Stimulated activated naive CD8-positive, alpha-beta T cell treated with anti-CD3 and anti-CD28 coated beads, Interleukin-15, Interleukin-2, amounts not matched to agents 100 U/mL and 50 U/mL, for 24 hours (primary cell): Measurements from ENCODE around the gene HSPA1L.
"Not testable (repeated sequence)": the region's sequence is repeated elsewhere in the genome, so short reads cannot be mapped to it uniquely, and the experiment has no call there.

Source experiments
- ATAC-seq: fragments of 150-1000 bp; cut with Tn5 transposase; one replicate; pipeline ENCODE4 v1.10.0; 2021
- DNase-seq: peaks from one replicate; pipeline ENCODE4 v3.0.0; 2021

The HSPA1L gene

DNA sequence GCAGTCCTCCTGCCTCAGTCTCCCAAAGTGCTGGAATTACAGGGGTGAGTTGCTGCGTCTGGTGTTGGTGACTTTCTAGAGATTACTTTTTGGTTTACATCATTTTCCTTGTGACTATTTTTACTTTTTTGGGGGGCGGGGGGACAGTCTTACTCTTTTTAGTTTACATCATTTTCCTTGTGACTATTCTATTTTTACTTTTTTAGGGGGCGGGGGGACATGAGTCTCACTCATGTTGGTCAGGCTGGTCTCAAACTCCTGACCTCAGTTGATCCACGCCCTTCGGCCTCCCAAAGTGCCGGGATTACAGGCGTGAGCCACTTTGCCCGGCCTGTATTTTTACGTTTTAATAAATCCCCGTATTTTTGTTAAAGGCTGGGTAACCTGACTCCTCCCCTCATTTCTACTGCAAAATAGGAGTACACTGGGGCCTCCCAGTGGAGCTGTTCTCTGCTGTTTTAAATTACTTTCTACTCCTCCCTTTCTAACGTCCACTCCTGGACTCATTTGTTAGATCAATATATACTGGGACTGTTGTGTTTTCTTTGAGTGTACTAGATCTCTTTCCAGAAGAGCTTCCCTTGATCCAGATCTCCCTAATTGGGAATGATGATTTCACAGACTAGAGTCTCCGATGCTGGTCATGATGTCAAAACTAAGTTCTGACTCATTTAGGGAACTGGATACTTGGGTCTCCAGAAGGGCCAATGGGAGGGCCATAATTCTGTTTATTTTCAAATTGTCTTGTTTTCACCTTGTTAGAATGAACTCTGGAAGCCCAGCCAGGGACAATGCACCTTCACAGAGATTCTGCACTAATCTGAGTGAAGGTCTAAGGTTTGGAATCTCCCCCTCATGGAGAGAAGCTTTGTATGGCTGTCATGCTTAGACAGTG lies 21.6 kb upstream of the HSPA1L start:
- ATAC-seq (no peak), DNase-seq (no peak)

DNA sequence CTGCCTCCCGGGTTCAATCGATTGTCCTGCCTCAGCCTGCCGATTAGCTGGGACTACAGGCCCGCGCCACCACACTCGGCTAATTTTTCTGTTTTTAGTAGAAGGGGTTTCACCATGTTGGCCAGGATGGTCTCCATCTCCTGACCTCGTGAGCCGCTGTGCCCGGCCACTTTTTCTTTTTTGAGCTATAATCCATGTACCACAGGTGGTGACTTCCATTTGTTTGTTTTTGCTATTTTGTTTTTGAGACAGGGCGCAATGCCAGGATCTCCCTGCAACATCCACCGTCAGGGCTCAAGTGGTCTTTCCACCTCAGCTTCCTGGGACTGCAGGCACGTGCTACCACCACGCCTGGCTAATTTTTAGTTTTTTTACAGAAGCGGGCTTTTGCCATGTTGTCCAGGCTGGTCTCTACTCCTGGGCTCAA lies 21.0 kb upstream of the HSPA1L start:
- ATAC-seq, result no peak
- peak; percentile 13 for DNase-seq

DNA sequence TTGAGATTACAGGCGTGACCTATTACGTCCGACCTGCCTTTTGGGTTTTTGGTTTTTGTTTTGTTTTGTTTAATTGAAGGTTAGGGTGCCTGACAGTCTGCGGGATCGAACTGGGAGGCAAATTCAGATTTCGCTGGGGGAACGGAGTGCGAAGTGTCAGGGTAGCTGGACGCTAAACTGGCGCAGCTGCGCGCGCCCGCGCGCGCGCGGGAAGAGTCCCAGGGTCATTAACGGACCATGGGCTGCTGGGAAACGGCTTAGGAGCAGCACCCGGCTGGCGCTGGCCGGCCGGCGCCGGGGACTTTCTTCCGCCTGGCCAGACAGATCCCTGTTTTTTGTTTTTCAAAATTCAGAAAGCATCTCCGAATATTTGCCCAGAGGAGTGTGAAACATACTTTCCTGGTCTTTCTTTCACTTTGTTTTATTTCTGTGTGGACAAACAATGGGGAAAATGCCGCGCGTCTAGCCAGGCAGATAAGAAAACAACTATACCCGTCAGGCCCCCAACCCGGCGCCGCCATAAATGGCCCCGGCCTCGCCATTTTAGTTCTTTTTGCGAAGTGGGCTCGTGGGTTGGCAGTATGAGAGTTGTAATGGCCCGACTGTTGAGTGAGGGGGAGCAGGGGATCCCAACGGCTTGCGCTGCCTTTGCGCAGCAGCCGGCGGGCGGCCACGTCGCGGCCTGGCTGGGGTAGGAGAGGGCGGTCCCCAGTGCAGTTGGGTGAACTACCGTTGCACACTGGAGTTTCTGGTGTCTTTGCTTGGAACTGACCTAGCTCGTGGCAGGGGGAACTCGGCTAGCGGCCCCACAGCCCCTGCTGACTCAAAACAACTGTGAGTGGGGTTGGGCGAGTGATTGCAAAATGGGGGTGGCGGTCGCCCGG lies 19.5 kb upstream of the HSPA1L start:
- ATAC-seq, result peak; percentile 64
- peak; percentile 82 for DNase-seq

DNA sequence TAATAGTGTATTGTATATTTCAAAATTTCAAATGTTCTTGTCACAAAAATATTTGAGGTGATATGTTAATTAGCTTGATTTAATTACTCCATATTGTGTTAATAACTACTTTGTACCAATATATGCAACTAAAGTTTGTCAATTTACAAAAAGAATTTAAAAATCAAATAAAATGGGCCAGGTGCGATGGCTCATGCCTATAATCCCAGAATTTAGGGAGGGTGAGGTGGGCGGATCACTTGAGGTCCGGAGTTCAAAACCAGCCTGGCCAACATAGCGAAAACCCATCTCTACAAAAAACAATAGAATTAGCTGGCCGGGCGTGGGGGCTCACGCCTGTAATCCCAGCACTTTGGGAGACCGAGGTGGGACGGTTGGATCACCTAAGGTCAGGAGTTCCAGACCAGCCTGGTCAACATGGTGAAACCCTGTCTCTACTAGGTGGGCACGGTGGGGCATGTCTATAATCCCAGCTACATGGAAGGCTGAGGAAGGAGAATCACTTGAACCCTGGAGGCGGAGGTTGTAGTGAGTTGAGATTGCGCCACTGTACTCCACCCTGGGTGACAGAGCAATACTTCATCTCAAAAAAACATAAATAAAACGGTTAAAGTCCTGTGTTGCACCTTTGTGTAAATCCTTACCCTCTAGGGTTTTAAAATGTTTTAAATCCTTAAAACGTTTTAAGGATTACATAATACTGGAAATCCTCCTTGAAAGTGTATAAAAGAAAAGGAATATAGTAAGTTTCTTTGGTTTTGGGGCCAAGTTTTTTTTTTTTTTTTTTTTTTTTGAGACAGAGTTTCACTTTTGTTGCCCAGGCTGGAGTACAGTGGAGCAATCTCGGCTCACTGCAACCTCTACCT lies 16.5 kb upstream of the HSPA1L start:
- DNase-seq, result no peak
- ATAC-seq, result no peak

DNA sequence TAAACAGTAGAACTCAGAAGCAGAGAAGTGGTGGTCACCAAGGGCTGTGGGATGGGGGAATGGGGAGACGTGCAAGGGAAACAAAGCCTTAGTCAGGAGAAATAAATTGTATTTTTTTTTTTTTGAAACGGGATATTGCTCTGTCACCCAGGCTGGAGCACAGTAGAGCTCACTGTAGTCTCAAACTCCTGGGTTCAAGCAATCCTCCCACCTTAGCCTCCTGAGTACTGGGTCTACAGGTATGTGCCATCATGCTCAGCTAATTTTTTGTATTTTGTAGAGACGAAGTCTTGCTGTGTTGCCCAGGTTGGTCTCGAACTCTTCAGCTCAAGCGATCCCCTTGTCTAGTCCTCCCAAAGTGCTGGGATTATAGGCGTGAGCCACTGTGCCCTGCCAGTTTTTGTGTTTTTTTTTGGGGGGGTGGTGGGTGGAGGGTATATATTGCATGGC lies 15.8 kb upstream of the HSPA1L start:
- DNase-seq (no peak), ATAC-seq (no peak)

DNA sequence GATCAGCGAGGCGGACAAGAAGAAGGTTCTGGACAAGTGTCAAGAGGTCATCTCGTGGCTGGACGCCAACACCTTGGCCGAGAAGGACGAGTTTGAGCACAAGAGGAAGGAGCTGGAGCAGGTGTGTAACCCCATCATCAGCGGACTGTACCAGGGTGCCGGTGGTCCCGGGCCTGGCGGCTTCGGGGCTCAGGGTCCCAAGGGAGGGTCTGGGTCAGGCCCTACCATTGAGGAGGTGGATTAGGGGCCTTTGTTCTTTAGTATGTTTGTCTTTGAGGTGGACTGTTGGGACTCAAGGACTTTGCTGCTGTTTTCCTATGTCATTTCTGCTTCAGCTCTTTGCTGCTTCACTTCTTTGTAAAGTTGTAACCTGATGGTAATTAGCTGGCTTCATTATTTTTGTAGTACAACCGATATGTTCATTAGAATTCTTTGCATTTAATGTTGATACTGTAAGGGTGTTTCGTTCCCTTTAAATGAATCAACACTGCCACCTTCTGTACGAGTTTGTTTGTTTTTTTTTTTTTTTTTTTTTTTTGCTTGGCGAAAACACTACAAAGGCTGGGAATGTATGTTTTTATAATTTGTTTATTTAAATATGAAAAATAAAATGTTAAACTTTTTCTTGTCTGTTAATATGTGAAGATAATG lies 14.7 kb upstream of the HSPA1L start:
- DNase-seq, result no peak
- ATAC-seq, result no peak

DNA sequence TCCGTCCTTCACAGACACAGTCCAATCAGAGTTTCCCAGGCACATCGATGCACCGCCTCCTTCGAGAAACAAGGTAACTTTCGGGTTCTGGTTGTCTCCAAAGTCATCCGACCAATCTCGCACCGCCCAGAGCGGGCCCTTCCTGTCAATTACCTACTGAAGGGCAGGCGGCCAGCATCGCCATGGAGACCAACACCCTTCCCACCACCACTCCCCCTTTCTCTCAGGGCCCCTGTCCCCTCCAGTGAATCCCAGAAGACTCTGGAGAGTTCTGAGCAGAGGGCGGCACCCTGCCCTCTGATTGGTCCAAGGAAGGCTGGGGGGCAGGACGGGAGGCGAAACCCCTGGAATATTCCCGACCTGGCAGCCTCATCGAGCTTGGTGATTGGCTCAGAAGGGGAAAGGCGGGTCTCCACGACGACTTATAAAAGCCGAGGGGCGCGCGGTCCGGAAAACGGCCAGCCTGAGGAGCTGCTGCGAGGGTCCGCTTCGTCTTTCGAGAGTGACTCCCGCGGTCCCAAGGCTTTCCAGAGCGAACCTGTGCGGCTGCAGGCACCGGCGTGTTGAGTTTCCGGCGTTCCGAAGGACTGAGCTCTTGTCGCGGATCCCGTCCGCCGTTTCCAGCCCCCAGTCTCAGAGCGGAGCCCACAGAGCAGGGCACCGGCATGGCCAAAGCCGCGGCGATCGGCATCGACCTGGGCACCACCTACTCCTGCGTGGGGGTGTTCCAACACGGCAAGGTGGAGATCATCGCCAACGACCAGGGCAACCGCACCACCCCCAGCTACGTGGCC lies 12.4 kb upstream of the HSPA1L start, which contains the start of gene HSPA1B:
Gene HSPA1B, plus strand, starts transcription at position 453 of the 794 bp plus-strand sequence. Its CDS starts 213 bp downstream, at position 666.
- peak; percentile 92 for ATAC-seq
- DNase-seq, result peak; percentile 94

DNA sequence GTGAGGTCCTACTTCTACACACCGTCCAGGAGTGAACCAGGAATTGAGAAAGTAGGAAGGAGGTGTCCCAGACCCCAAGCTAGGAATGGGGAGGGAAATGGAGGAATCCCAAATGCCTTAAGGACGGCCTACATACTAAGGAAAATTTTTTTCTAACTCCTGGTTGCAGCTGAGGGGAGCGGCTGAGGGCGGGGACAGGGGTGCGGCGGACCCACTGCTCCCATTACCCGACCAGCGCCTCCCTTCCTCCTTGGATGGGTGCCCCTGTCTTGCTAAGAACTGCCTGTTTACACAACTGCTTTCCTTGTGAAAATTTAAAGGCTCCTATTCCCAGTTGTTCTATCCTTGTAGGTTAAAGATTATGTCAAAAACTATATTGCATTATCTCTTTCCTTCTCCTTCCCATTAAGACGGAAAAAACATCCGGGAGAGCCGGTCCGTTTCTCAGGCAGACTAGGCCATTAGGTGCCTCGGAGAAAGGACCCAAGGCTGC lies 11.8 kb upstream of the HSPA1L start:
- DNase-seq (peak; percentile 50), ATAC-seq (no peak)

DNA sequence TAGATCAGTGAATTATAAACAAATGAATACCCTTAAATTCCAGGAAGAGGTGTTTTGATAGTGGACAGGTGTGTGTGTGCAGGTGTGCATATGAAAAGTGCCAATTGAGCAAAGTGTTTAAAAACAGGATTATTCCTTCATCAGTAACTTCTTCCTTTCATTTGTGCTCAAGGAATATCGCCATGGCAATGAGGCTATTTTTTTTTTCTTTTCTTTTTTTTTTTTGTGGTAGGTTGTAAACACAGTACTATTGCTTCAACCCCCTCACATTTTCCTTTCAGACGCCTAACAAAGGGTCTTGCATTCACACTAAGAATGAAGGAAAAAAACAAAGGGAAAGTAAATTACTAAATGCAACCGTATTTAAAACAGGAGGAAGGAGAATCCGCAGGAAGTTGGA lies 10.5 kb upstream of the HSPA1L start:
- ATAC-seq, result no peak

DNA sequence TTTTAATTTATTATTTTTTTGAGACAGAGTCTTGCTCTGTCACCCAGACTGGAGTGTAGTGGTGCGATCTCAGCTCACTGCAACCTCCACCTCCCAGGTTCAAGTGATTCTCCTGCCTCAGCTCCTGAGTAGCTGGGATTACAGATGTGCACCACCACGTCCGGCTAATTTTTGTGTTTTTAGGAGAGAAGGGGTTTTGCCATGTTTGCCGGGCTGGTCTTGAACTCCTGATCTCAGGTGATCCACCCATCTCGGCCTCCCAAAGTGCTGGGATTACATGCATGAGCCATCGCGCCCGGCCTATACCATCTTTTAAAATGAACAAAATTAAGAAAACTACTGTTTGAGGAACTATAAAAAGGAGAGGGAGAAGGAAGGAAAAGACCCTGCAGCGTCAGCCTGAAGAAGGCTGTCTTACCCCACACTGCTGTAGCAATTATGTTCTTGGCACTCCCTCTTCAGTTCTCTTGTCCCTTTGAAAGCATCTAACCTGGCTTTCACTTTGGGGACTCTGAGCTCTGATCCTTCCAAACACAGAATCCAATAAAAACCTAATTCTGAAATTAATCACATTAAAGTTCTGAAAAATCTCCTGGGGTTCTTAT lies 8.6 kb upstream of the HSPA1L start:
- ATAC-seq, DNase-seq: not testable (repeated sequence)

More for the DNA sequence above, 10.5 kb upstream of the HSPA1L start:
- DNase-seq, result no peak

DNA sequence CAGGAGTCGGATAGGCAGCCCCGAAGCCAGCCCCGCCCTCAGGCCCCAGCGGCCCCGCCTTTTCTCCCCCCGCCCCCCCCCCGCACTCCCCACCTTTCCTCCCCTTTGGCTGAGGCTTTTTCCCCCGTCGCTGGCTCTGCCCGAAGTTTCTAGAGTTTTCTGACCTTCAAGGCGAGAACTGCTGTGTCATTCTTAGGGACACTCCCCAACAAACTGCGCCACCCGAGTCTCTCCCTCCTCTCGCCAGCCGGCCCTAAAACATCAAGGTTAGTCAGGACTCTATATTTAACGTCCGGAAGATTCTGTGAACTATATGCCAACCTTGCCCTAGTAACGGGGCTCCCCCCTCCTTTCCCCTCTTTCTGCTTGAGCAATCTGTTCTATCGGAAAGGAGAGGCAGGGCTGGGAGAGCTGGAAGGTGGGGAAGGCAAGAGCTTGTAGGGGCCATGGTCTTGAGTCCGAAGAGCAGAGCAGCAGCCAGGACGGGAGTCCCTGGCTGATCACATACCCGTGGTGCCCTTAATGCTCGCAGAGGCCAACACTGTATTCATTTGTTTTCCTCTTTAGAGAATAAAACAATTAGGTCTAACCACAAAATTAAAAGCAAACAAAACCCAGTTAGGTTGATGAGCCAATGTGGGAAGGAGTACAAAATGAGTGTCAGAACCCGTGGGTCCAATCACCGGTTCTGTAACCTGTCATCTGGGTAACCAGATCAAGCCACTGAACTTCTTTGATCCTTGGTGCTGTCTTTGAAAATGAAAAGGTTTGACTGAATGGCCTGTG lies 7.1 kb upstream of the HSPA1L start:
- peak; percentile 70 for DNase-seq
- peak; percentile 58 for ATAC-seq

DNA sequence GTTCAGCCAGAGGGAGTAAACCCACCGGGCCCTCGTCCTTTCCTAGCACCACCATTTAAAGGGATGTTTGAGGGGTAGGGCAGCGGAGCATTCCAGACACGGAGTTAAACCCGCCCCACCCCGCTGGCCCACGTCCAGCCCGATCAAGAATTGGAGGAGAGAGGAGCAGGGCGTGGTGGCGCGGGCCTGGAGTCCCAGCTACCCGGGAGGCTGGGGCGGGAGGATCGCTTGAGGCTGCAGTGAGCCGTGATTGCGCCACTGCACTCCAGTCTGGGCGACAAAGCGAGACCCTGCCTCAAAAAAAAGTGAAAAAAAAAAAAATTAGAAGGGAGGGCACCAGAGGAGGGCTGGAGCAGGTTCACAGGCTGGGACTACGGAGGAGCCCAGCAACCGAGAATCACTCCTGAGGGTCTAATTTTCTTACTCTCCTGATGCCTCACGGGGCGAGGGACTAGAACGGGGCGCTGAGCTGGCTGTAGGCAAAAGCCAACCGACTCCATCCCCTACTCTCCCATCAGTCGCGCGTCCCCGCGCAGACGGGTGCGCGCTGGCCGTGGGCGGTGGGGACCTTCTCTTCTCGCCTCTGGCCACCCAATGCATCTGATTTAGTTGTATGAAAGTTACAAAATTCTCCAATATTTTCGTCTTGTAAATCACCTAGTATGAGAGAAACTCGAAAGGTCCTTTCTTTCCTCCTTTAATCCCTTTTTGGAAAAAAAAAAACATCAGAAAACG lies 6.4 kb upstream of the HSPA1L start:
- peak; percentile 82 for DNase-seq
- ATAC-seq, result peak; percentile 61

DNA sequence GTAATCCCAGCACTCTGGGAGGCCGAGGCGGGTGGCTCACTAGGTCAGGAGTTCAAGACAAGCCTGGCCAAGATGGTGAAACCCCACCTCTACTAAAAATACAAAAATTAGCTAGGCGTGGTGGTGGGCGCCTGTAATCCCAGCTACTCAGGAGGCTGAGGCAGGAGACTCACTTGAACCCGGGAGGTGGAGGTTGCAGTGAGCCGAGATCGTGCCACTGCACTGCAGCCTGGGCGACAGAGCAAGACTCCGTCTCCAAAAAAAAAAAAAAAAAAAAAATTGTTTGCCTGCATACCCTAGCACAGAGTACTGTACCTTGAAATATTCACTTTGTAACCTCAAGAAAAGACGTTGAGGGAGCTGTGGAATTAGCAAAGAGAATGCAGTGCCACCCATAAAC lies 5.3 kb upstream of the HSPA1L start:
- not testable (repeated sequence) for ATAC-seq, DNase-seq

DNA sequence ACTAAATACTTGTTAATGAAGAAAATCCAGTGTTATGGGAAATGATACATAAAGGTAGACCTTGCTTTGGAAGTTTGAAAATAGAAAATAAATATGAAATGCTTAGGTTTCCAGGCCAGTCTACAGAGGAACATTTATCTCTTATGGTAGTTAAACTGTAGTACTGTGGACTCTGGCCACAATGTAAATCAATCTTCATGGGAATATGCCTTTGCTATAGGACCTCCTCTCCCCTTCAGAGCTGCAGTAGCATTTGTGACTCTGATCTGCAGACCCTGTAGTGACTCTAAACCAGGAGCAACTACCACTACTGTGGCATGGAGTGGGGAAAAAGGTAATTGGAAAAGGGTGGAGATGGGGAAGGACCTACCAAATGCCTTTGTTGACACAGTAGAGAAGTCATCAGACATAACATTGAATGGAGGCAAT lies 4.8 kb upstream of the HSPA1L start:
- DNase-seq, result no peak
- no peak for ATAC-seq

DNA sequence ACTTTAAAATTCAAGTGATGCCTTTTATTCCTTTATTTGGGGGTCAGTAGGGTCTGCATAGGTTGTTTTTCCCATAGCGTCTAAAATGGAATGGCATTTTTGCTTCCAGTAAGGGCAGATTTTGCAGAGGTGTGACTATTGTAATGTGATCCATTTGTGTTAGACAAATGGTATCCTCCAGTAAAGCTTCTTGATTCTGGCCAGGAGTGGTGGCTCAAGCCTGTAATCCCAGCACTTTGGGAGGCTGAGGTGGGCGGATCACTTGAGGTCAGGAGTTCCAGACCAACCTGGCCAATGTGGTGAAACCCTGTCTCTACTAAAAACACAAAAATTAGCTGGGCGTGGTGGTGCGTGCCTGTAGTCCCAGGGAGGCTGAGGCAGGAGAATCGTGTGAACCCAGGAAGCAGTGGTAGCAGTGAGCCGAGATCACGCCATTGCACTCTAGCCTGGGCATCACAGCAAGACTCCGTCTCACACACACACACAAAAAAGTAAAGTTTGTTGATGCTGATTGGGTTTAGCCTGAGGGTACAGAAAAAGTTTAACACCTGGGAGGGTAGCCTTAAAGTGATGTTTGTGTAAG lies 2.9 kb upstream of the HSPA1L start:
- not testable (repeated sequence) for DNase-seq, ATAC-seq

DNA sequence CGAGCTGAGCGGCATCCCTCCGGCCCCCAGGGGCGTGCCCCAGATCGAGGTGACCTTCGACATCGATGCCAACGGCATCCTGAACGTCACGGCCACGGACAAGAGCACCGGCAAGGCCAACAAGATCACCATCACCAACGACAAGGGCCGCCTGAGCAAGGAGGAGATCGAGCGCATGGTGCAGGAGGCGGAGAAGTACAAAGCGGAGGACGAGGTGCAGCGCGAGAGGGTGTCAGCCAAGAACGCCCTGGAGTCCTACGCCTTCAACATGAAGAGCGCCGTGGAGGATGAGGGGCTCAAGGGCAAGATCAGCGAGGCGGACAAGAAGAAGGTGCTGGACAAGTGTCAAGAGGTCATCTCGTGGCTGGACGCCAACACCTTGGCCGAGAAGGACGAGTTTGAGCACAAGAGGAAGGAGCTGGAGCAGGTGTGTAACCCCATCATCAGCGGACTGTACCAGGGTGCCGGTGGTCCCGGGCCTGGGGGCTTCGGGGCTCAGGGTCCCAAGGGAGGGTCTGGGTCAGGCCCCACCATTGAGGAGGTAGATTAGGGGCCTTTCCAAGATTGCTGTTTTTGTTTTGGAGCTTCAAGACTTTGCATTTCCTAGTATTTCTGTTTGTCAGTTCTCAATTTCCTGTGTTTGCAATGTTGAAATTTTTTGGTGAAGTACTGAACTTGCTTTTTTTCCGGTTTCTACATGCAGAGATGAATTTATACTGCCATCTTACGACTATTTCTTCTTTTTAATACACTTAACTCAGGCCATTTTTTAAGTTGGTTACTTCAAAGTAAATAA lies 2.2 kb upstream of the HSPA1L start:
- not testable (repeated sequence) for DNase-seq
- ATAC-seq, result peak; percentile 9

DNA sequence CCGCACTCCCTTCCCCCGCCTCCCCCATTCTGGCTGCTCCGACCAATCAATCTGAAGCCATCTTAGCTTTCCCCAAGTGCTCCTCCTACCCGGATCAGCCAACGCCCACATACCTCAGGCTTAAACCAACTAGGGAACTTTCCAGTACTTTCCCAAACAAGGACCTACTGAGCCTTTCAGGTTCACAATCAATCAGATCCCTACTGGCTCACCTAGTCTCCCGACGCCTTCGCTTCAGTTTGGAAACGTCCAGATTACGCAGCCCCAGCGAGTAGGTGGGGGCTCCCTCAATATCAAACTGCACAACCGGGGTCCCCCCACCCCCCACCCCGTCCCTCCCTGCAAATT lies 432 bp downstream of the HSPA1L start:
- ATAC-seq (peak; percentile 53), DNase-seq (peak; percentile 78)
